Adrenal gland (tissue), 12 donors: ENCODE data around the gene FHAD1. TPM values are rescaled to one million over a fixed set of nuclear protein-coding genes. Genes with fewer than 3 reads are reported as not detected.

Experiments
- DNase-seq, 7 donors: peaks; one replicate each; pipeline ENCODE4 v3.0.0-alpha.2; 2019 to 2020
- H3K27ac ChIP-seq, 5 donors: fragments of 200-600 bp; sonication (generic) in 4 of 5; 1 replicate in 3 of 5; 2 replicates in 2 of 5; pipeline versions ENCODE4 v1.5.1 to v1.8.0; 2016 to 2020; ENCODE audit warnings: mild to moderate bottlenecking in 1 of 5
- H3K27me3 ChIP-seq: fragments of 200-600 bp; 2 replicates; pipeline ENCODE4 v1.8.0; 2021
- H3K36me3 ChIP-seq, 2 donors: fragments of 200-600 bp; replicated peaks in 1 of 2; 1 replicate in 1 of 2; 2 replicates in 1 of 2; pipeline versions ENCODE4 v1.5.1 to v1.8.0; 2018 to 2022
- H3K4me1 ChIP-seq, 2 donors: fragments of 200-600 bp; replicated peaks in 1 of 2; 1 replicate in 1 of 2; 2 replicates in 1 of 2; pipeline versions ENCODE4 v1.5.1 to v1.8.0; 2018 to 2021
- H3K4me3 ChIP-seq, 4 donors: fragments of 200-600 bp; sonication (generic) in 3 of 4; one replicate each; pipeline ENCODE4 v1.5.1; 2016 to 2018
- H3K9me3 ChIP-seq, 3 donors: fragments of 200-600 bp; sonication (generic) in 1 of 3; replicated peaks in 1 of 3; 1 replicate in 2 of 3; 2 replicates in 1 of 3; pipeline versions ENCODE4 v1.5.1 to v1.8.0; 2016 to 2021
- POLR2A ChIP-seq, 2 donors: fragments of 450-650 bp; IDR thresholded peaks; one replicate each; pipeline ENCODE4 v1.6.1; 2017; ENCODE audit warnings: antibody characterized with exemption in 2 of 2, mild to moderate bottlenecking in 2 of 2, moderate library complexity in 1 of 2
- WGBS, 4 donors: extraction: QIAGEN DNeasy Blood & Tissue Kit in 2 of 4; methylation state at CpG; one replicate each; pipeline versions ENCODE4 v1.1.5 to v1.1.7; 2013 to 2017; 5-methylcytosine and 5-hydroxymethylcytosine counted together
- intact Hi-C, 2 donors: fragments of 100-400 bp; cut with DNase I; formaldehyde crosslinking; loops; one replicate each; pipeline versions ENCODE4 v1.14.1 to v1.15.0; 2022 to 2023
- polyA plus RNA-seq, 3 donors: library from polyadenylated mRNA; stranded (reverse); fragments of 200-250 nt in 2 of 3; fragments of 350-450 nt in 1 of 3; fragmentation: Illumina TruSeq in 1 of 3; extraction: RNeasy Lipid Tissue Mini Kit (QIAGEN cat#74804) in 1 of 3; gene quantifications; one replicate each; pipeline ENCODE4 v1.2.3, GENCODE V29; 2013 to 2014
- total RNA-seq, 9 donors: library from RNA; depleted of rRNA in 4 of 9; stranded (reverse); fragments of >200 nt in 4 of 9; fragments of 120-200 nt in 1 of 9; fragmentation: NEBNext Ultra II Directional in 1 of 9; extraction: Animal tissue kit (Norgen Biotek cat#: 25700) in 1 of 9; gene quantifications; one replicate each; pipeline versions ENCODE4 v1.1.0 to v1.2.4, GENCODE V29; 2013 to 2023
- TF ChIP-seq, protein P1 (sequence below), 6 experiments: fragments of 450-650 bp in 4 of 6; fragments of 200-600 bp in 2 of 6; sonication (generic) in 1 of 6; IDR thresholded peaks; 1 replicate in 5 of 6; 2 replicates in 1 of 6; pipeline versions ENCODE4 v1.5.1 to v1.8.0; 2016 to 2021; ENCODE audit warnings: antibody characterized with exemption in 6 of 6, mild to moderate bottlenecking in 2 of 6, moderate library complexity in 1 of 6
- donor health status: healthy with polysubstance abuse.
- donor health status: Bipolar disorder and iron deficiency.
- donor health status: DM: yes; HTN: yes; CAD: no.
- donor health status: DM: no; HTN: no; CAD: no.
- donor health status: DM: no; HTN: no; CAD: no.
- donor health status: DM: yes; HTN: yes; CAD: no.

FHAD1 gene
- total and polyA plus RNA-seq, 12 donors = 0.09 to 1.6 (median 0.57) TPM; not detected in 1

DNA sequence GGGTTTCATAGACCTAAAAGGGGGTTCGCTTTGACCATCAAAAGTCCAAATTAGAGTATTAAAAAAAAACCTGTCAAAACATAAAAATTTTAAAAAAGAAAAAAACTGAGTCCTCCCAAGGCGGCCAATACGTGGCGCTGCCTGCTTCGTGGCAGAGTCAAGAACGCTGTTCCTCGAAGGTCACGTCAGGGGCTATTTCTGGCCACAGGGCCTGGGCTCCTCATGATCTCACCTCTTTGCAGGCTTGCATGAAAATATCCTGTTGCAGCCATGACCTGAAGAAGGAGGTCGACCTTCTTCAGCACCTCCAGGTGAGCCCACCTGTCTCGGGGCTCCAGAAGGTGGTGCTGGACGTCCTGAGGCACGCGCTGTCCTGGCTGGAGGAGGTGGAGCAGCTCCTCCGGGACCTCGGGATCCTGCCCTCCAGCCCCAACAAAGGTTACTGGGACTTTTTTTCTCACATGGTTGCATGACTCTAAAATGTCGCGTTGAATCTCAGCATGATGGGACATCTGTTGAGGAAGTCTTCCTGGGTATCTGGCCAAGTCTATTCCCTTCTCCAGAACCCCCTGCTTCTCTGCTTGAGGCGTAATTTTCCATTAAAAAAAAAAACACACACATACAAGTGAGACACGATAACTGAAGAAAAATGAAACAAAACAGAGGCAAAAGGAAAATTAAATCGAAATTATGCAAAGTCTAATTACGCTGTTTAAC lies 82.2 kb downstream of the FHAD1 start:
- Histone ChIP-seq H3K9me3 (no peaks in the 10 kb centered on the region), H3K4me3 (no peak overlapping the region), H3K27ac (peak overlapping the region in 3 of 5 donors; percentile 53 to 68 (median 67)), H3K4me1 (peaks cover 9 to 27% of the 10 kb centered on the region in 2 donors), H3K36me3 (no peaks in the 10 kb centered on the region), H3K27me3 (no peaks in the 10 kb centered on the region)
- intact Hi-C loops = loop anchor here (5.0 kb wide), 2 partner anchors 103 to 173 kb away; no protein-coding TSS in a partner anchor
- TF ChIP-seq, protein P1, sequence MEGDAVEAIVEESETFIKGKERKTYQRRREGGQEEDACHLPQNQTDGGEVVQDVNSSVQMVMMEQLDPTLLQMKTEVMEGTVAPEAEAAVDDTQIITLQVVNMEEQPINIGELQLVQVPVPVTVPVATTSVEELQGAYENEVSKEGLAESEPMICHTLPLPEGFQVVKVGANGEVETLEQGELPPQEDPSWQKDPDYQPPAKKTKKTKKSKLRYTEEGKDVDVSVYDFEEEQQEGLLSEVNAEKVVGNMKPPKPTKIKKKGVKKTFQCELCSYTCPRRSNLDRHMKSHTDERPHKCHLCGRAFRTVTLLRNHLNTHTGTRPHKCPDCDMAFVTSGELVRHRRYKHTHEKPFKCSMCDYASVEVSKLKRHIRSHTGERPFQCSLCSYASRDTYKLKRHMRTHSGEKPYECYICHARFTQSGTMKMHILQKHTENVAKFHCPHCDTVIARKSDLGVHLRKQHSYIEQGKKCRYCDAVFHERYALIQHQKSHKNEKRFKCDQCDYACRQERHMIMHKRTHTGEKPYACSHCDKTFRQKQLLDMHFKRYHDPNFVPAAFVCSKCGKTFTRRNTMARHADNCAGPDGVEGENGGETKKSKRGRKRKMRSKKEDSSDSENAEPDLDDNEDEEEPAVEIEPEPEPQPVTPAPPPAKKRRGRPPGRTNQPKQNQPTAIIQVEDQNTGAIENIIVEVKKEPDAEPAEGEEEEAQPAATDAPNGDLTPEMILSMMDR (IDR thresholded peaks at IDR 0.05) = peak; percentile 34 to 64 (median 50)
- TF ChIP-seq POLR2A (IDR thresholded peaks at IDR 0.05) = no peak
- DNase-seq = peak; percentile 69 to 86 (median 81)
- 29 to 38% (median 35%) methylated on average over 16 to 21 of the region's 21 CpGs for WGBS, 4 donors

DNA sequence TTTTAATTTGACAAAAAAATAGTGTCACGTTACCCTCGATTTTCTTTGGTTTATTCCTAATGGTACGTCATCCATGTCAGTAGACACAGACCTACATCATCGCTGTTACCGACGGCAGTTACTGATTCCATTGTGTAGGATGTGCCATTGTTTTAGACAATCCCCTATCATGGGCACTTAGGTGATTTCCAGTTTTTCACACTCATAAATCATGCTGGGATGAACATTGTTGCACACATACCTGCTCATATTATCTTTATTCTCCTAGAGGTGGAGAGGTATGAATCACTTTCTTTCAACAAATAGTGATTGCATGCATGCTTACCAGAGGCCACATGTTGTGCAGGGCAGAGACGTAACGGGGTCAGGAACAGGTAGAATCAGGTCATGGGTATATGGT lies 83.0 kb downstream of the FHAD1 start:
- intact Hi-C loops = no loop called here
- 92 to 96% (median 95%) methylated on average over 8 of the region's 8 CpGs for WGBS, 4 donors
- DNase-seq = no peak
- Histone ChIP-seq H3K9me3 (no peaks in the 10 kb centered on the region), H3K4me1 (peaks cover 13 to 26% of the 10 kb centered on the region in 2 donors), H3K27me3 (no peaks in the 10 kb centered on the region), H3K4me3 (no peak overlapping the region), H3K27ac (no peak overlapping the region), H3K36me3 (no peaks in the 10 kb centered on the region)
- TF ChIP-seq POLR2A (IDR thresholded peaks at IDR 0.05) = no peak
- TF ChIP-seq, protein P1 (IDR thresholded peaks at IDR 0.05) = no peak

DNA sequence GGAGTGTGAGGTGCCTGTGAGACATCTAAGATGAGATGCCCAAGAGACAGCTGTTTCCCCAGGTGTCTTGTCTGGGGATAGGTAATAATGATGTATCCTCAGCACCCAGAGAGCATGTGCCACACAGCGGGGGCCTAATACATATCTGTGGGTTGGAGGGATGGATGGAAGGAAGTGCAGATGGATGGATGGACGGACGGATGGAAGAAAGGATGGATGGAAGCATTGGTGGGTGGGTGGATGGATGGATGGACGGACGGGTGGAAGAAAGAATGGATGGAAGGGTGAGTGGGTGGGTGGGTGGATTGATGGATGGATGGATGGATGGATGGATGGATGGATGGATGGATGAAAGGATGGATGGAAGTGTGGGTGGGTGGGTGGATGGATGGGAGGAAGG lies 84.2 kb downstream of the FHAD1 start:
- WGBS, 4 donors = 93 to 96% (median 94%) methylated on average over 5 of the region's 5 CpGs
- H3K4me1 ChIP-seq = peaks cover 16 to 26% of the 10 kb centered on the region in 2 donors
- no peak for DNase-seq
- H3K27ac ChIP-seq = no peak overlapping the region
- no peaks in the 10 kb centered on the region for H3K9me3 ChIP-seq
- no peaks in the 10 kb centered on the region for H3K27me3 ChIP-seq
- TF ChIP-seq, protein P1 (IDR thresholded peaks at IDR 0.05) = no peak
- TF ChIP-seq POLR2A (IDR thresholded peaks at IDR 0.05) = no peak
- intact Hi-C loops = no loop called here
- no peaks in the 10 kb centered on the region for H3K36me3 ChIP-seq
- no peak overlapping the region for H3K4me3 ChIP-seq

DNA sequence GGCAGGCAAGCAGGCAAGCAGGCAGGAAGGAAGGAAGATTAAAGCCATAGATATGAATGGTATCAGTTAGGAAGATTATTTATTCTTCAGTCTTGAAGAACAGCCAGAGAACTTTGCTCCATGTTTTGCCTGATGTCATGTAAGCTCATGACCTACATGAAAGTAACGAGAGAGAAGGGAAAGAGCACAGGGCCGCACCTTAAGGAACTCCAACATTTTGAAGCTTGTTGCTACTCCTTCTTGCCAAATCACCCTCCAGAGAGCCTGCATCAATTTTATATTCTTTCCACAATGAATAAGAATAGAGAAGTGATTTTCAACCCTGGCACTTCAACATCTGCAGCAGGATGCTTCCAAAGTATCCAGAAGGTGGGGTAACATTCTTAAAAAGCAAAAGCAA lies 84.7 kb downstream of the FHAD1 start:
- Histone ChIP-seq H3K9me3 (no peaks in the 10 kb centered on the region), H3K27me3 (no peaks in the 10 kb centered on the region), H3K27ac (peak overlapping the region in 2 of 5 donors; percentile 46 to 60), H3K36me3 (no peaks in the 10 kb centered on the region), H3K4me3 (no peak overlapping the region), H3K4me1 (peaks cover 16 to 26% of the 10 kb centered on the region in 2 donors)
- TF ChIP-seq, protein P1 (IDR thresholded peaks at IDR 0.05) = no peak
- intact Hi-C loops = no loop called here
- 63 to 83% (median 79%) methylated on average over 2 of the region's 2 CpGs for WGBS, 4 donors
- DNase-seq = no peak
